Left ventricle myocardium superior (tissue), 1 donor: ENCODE data around the gene MRAP2. TPM values are rescaled to one million over a fixed set of nuclear protein-coding genes. Genes with fewer than 3 reads are reported as not detected.
"Not testable (repeated sequence)": the region's sequence is repeated elsewhere in the genome, so short reads cannot be mapped to it uniquely, and the experiment has no call there.

Experiments
- ATAC-seq: fragments of 200-7000 bp; cut with Tn5 transposase; one replicate; pipeline ENCODE4 v1.9.1; 2020; ENCODE audit warnings: mild to moderate bottlenecking, moderate library complexity
- DNase-seq: peaks from one replicate; pipeline ENCODE4 v3.0.0-alpha.2; 2020
- intact Hi-C: fragments of 100-400 bp; cut with micrococcal nuclease; formaldehyde crosslinking; loops from one replicate; pipeline ENCODE4 v1.11.0; 2022
- total RNA-seq: library from RNA; stranded (reverse); fragmentation: NEBNext Ultra II Directional; extraction: Animal tissue kit (Norgen Biotek cat#: 25700); gene quantifications from one replicate; pipeline ENCODE4 v1.2.1, GENCODE V29; 2021
- donor health status: DM: no; HTN: yes; CAD: no; lungs with severe emphysema.

MRAP2 gene
- total RNA-seq, 1 donor from 2014 or later = not detected

- DNase-seq, intact Hi-C loops, ATAC-seq: not testable (repeated sequence)
These were observed 77.8 kb downstream of the MRAP2 start for GRCh38 chr6:84111351-84111750.

- DNase-seq, ATAC-seq, intact Hi-C loops: not testable (repeated sequence)
These were observed 81.5 kb downstream of the MRAP2 start for GRCh38 chr6:84114933-84115594.

- intact Hi-C loops = no loop called here
- no peak for DNase-seq
- no peak for ATAC-seq
These were observed 84.6 kb downstream of the MRAP2 start for GRCh38 chr6:84118191-84118590.

DNA sequence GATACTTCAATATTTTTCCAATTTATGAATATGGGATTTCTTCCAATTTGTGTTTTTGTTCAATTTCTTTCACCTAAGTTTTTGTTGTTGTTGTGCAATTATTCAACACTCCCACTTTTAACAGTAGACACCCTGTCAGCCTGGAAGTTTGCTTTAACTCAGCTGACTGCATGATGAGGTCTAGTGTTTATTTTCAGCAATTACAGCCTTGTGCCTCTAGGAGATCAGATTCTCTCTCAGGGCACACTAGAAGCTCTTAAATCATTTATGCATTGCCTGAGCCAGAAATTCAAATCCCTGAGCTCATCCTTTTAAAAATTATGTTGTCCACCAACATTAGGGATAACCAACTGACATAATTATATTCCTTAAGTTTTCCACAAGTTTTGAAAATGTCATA lies 85.7 kb downstream of the MRAP2 start:
- ATAC-seq = no peak
- no peak for DNase-seq
- intact Hi-C loops = no loop called here

DNA sequence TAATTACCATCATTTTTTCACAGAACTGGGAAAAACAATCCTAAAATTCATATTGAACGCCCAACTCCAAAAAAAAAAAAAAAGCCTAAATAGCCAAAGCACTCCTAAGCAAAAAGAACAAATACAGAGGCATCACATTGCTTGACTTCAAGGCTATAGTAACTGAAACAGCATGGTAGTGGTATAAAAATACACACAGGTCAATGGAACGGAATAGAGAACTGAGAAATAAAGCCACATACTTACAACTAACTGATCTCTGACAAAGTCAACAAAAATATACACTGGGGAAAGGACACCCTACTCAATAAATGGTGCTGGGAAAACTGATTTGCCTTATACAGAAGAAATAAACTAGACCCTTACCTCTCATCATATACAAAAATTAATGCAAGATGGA lies 89.6 kb downstream of the MRAP2 start:
- no peak for DNase-seq
- ATAC-seq = no peak
- intact Hi-C loops = no loop called here

- ATAC-seq, intact Hi-C loops, DNase-seq: not testable (repeated sequence)
These were observed 96.0 kb downstream of the MRAP2 start for GRCh38 chr6:84129588-84129987.

GRCh38 chr6:84133385-84133784 lies 99.8 kb downstream of the MRAP2 start:
- ATAC-seq, DNase-seq, intact Hi-C loops: not testable (repeated sequence)

- no peak for DNase-seq
- no peak for ATAC-seq
- intact Hi-C loops = no loop called here
These were observed 101.7 kb downstream of the MRAP2 start for GRCh38 chr6:84135291-84135690.

- intact Hi-C loops = no loop called here
- ATAC-seq = no peak
- no peak for DNase-seq
These were observed 102.9 kb downstream of the MRAP2 start for GRCh38 chr6:84136364-84137050.

GRCh38 chr6:84137051-84137375 lies 103.4 kb downstream of the MRAP2 start:
- intact Hi-C loops = no loop called here
- no peak for ATAC-seq
- no peak for DNase-seq

GRCh38 chr6:84137989-84138575 lies 104.5 kb downstream of the MRAP2 start:
- DNase-seq (no peak), ATAC-seq (no peak)
- intact Hi-C loops = no loop called here

- no peak for DNase-seq
- intact Hi-C loops = no loop called here
These were observed 105.7 kb downstream of the MRAP2 start for GRCh38 chr6:84139311-84139710.

More at GRCh38 chr6:84139311-84139710, 105.7 kb downstream of the MRAP2 start:
- ATAC-seq = no peak

Other genes with a start within 250 kb of the MRAP2 start
- gene RIPPLY2, start 180.4 kb upstream of the MRAP2 start, total RNA-seq = not detected
- gene CYB5R4, start 174.1 kb upstream of the MRAP2 start, total RNA-seq = 13.9 TPM
- gene CEP162, start 193.9 kb downstream of the MRAP2 start, total RNA-seq = 3.3 TPM